Effector memory CD8-positive, alpha-beta T cell (primary cell): ENCODE data around the gene NALCN.

Experiments
- ATAC-seq: fragments of 150-1000 bp; cut with Tn5 transposase; replicated peaks from 2 replicates; pipeline ENCODE4 v1.10.0; 2021; ENCODE audit warnings: mild to moderate bottlenecking, moderate library complexity
- DNase-seq, 3 experiments: peaks; one replicate each; pipeline ENCODE4 v3.0.0; 2021
- H3K27ac Mint-ChIP-seq, 2 donors: one replicate each; pipeline ENCODE4 v1.8.0; 2022; ENCODE audit warnings: mild to moderate bottlenecking in 2 of 2, mixed read lengths in 2 of 2, moderate library complexity in 2 of 2
- H3K27me3 Mint-ChIP-seq, 2 donors: one replicate each; pipeline ENCODE4 v1.8.0; 2022; ENCODE audit warnings: mixed read lengths in 2 of 2
- H3K36me3 Mint-ChIP-seq: one replicate; pipeline ENCODE4 v1.8.0; 2022; ENCODE audit warnings: mild to moderate bottlenecking, moderate library complexity, mixed read lengths; ENCODE audit not compliant: insufficient read depth
- H3K4me1 Mint-ChIP-seq, 2 donors: one replicate each; pipeline ENCODE4 v1.8.0; 2022; ENCODE audit warnings: low read depth in 2 of 2, mixed read lengths in 2 of 2
- H3K4me3 Mint-ChIP-seq, 2 donors: one replicate each; pipeline ENCODE4 v1.8.0; 2022; ENCODE audit warnings: mild to moderate bottlenecking in 2 of 2, mixed read lengths in 2 of 2, moderate library complexity in 2 of 2
- H3K9me3 Mint-ChIP-seq, 2 donors: one replicate each; pipeline ENCODE4 v1.8.0; 2022; ENCODE audit warnings: mixed read lengths in 2 of 2

Gene NALCN

DNA sequence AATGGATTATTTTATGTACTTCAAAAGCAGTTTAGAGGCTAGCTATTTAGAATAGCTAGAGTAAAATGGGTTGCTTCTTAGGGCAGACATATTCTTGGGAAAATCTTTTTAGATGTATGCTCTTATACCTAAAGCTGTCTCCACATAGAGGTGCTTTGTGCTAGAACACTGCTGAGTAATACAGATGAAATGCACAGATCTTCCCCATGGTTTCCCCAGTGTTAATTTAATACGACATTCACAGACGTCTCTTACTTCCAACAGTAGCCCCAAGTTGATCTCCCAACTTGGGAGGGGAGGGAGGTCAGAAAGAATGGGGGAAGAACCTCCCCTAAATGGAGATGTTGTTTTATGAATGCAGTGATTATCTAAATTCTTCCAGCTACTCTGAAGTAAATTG, 16.9 kb downstream of the NALCN start:
- H3K4me3 Mint-ChIP-seq, result no peak overlapping the region
- no peaks in the 10 kb centered on the region for H3K27me3 Mint-ChIP-seq
- DNase-seq, result no peak
- no peak for ATAC-seq
- no peaks in the 10 kb centered on the region for H3K9me3 Mint-ChIP-seq
- H3K36me3 Mint-ChIP-seq, result no peaks in the 10 kb centered on the region
- H3K27ac Mint-ChIP-seq, result no peak overlapping the region
- H3K4me1 Mint-ChIP-seq, result no peaks in the 10 kb centered on the region

DNA sequence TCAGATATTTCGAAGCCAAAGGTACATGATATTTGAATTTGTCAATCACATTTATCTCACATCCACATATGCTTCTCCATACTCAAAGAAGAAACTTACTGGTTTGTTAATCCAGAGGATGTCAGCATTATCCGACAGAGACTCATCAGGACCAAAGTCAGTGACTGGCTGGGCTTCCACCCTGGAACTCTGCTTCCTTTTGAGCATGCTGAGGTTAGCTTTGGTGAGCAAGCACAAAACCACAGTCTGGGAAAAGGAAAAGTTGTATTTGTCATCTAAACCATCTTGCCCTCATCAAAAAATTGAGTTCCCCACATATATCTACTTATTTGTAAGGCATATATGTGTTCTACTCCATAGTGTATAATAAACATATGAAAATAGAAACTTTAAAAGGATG, 17.4 kb downstream of the NALCN start:
- H3K27ac Mint-ChIP-seq, result no peak overlapping the region
- H3K4me3 Mint-ChIP-seq, result no peak overlapping the region
- ATAC-seq, result no peak
- H3K9me3 Mint-ChIP-seq, result no peaks in the 10 kb centered on the region
- no peaks in the 10 kb centered on the region for H3K4me1 Mint-ChIP-seq
- no peak for DNase-seq
- no peaks in the 10 kb centered on the region for H3K27me3 Mint-ChIP-seq
- no peaks in the 10 kb centered on the region for H3K36me3 Mint-ChIP-seq

GRCh38 chr13:101398191-101398590, 18.1 kb downstream of the NALCN start:
- Mint-ChIP-seq H3K4me1 (no peaks in the 10 kb centered on the region), H3K4me3 (no peak overlapping the region), H3K36me3 (no peaks in the 10 kb centered on the region), H3K27ac (no peak overlapping the region), H3K9me3 (no peaks in the 10 kb centered on the region), H3K27me3 (peaks cover 0 to 4% of the 10 kb centered on the region in 2 donors)
- ATAC-seq, result no peak
- no peak for DNase-seq

GRCh38 chr13:101397742-101398141, 18.6 kb downstream of the NALCN start:
- Mint-ChIP-seq H3K4me3 (no peak overlapping the region), H3K9me3 (no peaks in the 10 kb centered on the region), H3K27me3 (peaks cover 0 to 8% of the 10 kb centered on the region in 2 donors), H3K4me1 (no peaks in the 10 kb centered on the region), H3K36me3 (no peaks in the 10 kb centered on the region), H3K27ac (no peak overlapping the region)
- DNase-seq (no peak), ATAC-seq (no peak)

- Mint-ChIP-seq H3K9me3 (no peaks in the 10 kb centered on the region), H3K4me1 (peaks cover 2 to 3% of the 10 kb centered on the region in 2 donors), H3K4me3 (no peak overlapping the region), H3K27ac (no peak overlapping the region), H3K27me3 (peaks cover 0 to 8% of the 10 kb centered on the region in 2 donors), H3K36me3 (no peaks in the 10 kb centered on the region)
- no peak for DNase-seq
- no peak for ATAC-seq
These were observed 21.7 kb downstream of the NALCN start for GRCh38 chr13:101394605-101395004.

DNA sequence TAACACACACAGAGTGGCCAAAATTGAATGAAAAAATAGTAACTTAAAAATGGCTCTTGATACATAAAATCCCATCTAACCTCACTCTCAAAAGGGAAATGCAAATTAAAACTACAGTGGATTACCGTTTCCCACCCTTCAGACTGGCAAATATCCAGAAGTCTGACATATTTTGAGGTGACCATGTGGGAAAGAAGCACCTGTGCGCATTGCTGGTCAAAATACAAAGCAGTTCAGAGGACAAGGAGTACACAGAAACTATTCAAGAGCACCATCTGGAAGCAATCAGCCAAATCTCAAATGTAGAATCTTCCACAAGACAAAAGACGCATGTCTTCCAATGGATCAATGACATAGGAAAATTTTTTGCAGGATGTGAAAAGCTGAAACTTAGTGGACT, 23.2 kb downstream of the NALCN start:
- peaks cover 0 to 8% of the 10 kb centered on the region in 2 donors for H3K27me3 Mint-ChIP-seq
- peaks cover 0 to 5% of the 10 kb centered on the region in 2 donors for H3K9me3 Mint-ChIP-seq
- ATAC-seq (no peak), DNase-seq (no peak)
- peaks cover 2 to 3% of the 10 kb centered on the region in 2 donors for H3K4me1 Mint-ChIP-seq
- no peak overlapping the region for H3K27ac Mint-ChIP-seq
- no peaks in the 10 kb centered on the region for H3K36me3 Mint-ChIP-seq
- H3K4me3 Mint-ChIP-seq, result no peak overlapping the region

GRCh38 chr13:101390461-101390860, 25.8 kb downstream of the NALCN start:
- peaks cover 0 to 8% of the 10 kb centered on the region in 2 donors for H3K27me3 Mint-ChIP-seq
- DNase-seq, result no peak
- H3K36me3 Mint-ChIP-seq, result no peaks in the 10 kb centered on the region
- no peak overlapping the region for H3K27ac Mint-ChIP-seq
- no peak for ATAC-seq
- peaks cover 2 to 3% of the 10 kb centered on the region in 2 donors for H3K4me1 Mint-ChIP-seq
- no peak overlapping the region for H3K4me3 Mint-ChIP-seq
- peaks cover 0 to 5% of the 10 kb centered on the region in 2 donors for H3K9me3 Mint-ChIP-seq

DNA sequence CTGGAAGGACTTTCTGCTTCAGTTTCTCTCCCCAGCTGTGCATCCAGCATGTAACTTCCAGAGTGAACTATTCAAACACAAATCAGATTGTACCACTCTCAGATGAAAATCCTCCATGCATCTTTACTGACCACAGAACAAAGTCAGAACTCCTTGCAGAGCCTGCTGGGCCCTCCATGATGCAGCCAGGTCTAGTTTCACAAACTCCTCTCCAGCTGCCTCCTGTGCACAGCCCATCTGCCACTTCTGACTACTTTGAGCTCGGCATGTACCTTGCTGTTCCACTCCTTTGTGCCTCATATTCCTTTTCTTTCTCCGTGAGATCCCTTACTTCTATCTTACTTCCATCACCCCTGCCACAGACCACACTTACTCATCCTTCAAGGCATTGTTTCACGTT, 31.4 kb downstream of the NALCN start:
- Mint-ChIP-seq H3K27me3 (no peaks in the 10 kb centered on the region), H3K4me3 (no peak overlapping the region), H3K27ac (no peak overlapping the region), H3K4me1 (no peaks in the 10 kb centered on the region), H3K36me3 (no peaks in the 10 kb centered on the region), H3K9me3 (peaks cover 0 to 5% of the 10 kb centered on the region in 2 donors)
- ATAC-seq (no peak), DNase-seq (no peak)

DNA sequence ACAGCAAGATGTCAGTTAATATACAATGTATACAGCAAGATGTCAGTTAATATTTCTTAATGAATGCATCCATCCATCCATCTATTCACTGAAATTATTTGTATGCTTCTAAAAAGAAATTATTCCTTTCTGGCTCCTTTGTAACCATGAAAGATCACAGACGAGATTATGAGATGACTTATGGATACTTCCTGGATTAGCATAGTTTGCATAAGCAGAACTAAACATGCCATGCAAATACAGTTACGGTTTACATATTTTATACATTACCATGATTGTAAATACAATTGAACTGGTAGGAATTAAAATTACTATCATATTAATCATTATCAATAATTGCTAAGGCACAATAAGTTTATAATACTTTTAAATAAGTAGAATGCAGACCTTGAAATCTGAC, 32.7 kb downstream of the NALCN start:
- ATAC-seq (no peak), DNase-seq (no peak)
- Mint-ChIP-seq H3K27me3 (no peaks in the 10 kb centered on the region), H3K36me3 (no peaks in the 10 kb centered on the region), H3K9me3 (no peaks in the 10 kb centered on the region), H3K4me1 (no peaks in the 10 kb centered on the region), H3K27ac (no peak overlapping the region), H3K4me3 (no peak overlapping the region)

DNA sequence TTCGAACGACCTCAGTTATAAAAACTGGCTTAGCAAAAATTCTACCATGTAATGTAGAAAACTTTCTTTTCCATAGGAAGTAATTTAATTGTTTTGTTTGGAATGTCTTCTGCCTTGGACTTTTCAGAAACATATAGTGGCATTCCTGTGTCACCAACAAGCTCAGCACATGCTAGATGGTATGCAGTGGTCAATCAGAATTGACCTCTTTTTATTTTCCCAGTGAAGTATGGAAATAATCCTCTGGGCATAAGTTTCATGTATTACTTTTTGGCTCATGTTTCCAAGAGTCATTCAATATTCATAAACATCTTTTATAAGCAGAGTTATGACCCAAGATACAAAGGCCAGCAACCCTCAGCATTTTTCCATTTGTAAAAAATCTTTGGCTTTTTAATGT, 33.6 kb downstream of the NALCN start:
- ATAC-seq (no peak), DNase-seq (no peak)
- no peak overlapping the region for H3K4me3 Mint-ChIP-seq
- H3K27me3 Mint-ChIP-seq, result no peaks in the 10 kb centered on the region
- H3K4me1 Mint-ChIP-seq, result no peaks in the 10 kb centered on the region
- no peak overlapping the region for H3K27ac Mint-ChIP-seq
- no peaks in the 10 kb centered on the region for H3K36me3 Mint-ChIP-seq
- H3K9me3 Mint-ChIP-seq, result no peaks in the 10 kb centered on the region

DNA sequence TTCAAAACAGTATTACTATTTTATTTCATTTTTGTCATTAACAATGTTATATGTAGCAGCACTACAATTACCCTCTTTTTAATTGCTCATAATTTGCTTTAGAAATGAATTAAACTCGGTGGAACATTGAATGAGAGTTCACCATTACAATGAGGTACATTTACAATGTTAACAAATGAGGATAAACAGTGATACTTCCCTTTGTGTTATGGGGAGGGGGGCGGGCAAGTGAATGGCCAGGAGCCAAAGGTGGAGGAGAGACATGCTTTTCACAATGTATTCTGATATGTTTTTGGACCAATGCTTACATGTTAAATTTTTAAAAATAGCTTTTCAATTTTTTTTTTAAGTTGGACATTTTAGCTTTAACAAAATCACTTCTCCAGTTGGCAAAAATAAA, 34.2 kb downstream of the NALCN start:
- no peaks in the 10 kb centered on the region for H3K36me3 Mint-ChIP-seq
- H3K4me3 Mint-ChIP-seq, result no peak overlapping the region
- ATAC-seq (no peak), DNase-seq (no peak)
- no peaks in the 10 kb centered on the region for H3K9me3 Mint-ChIP-seq
- H3K27me3 Mint-ChIP-seq, result no peaks in the 10 kb centered on the region
- H3K27ac Mint-ChIP-seq, result no peak overlapping the region
- H3K4me1 Mint-ChIP-seq, result no peaks in the 10 kb centered on the region

DNA sequence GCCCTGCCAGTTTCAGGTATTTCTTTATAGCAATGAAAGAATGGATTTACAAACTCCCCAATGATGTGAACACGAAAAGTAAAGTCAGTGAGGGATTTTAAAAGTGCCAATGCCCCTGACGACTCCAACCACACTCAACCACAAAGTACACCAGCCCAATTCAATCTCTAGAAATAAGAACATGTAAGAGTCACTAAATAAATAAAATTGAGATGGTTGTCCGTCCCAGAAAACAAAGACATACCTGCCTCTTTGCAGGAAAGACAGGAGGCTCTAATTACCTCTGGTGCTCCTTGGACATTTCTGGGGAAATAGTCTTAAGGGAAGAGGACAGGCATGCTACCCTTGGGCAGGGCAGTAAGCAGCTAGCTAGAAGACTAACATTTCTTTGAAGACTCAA, 55.8 kb downstream of the NALCN start:
- H3K27me3 Mint-ChIP-seq, result no peaks in the 10 kb centered on the region
- DNase-seq, result no peak
- no peak overlapping the region for H3K4me3 Mint-ChIP-seq
- no peak overlapping the region for H3K27ac Mint-ChIP-seq
- peaks cover 3% of the 10 kb centered on the region for H3K36me3 Mint-ChIP-seq
- H3K4me1 Mint-ChIP-seq, result no peaks in the 10 kb centered on the region
- ATAC-seq, result no peak
- peaks cover 0 to 2% of the 10 kb centered on the region in 2 donors for H3K9me3 Mint-ChIP-seq

DNA sequence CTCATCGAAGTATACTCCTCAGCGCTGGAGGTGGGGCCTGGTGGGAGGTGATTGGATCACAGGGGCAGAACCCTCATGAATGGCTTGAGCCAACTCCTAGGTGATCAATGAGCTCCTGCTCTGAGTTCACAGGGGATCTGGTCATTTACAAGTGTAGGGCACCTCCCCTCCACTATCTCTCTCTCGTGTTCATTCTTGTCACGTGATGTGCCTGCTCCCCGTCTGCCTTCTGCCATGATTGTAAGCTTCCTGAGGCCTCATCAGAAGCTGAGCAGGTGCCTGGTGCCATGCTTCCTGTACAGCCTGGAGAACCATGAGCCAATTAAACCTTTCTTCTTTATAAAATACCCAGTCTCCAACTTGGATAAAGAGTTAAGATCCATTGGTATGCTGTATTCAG, 61.4 kb downstream of the NALCN start:
- DNase-seq (no peak), ATAC-seq (no peak)
- no peaks in the 10 kb centered on the region for H3K27me3 Mint-ChIP-seq
- H3K4me1 Mint-ChIP-seq, result no peaks in the 10 kb centered on the region
- H3K9me3 Mint-ChIP-seq, result peaks cover 0 to 5% of the 10 kb centered on the region in 2 donors
- no peak overlapping the region for H3K4me3 Mint-ChIP-seq
- H3K27ac Mint-ChIP-seq, result no peak overlapping the region
- no peaks in the 10 kb centered on the region for H3K36me3 Mint-ChIP-seq

DNA sequence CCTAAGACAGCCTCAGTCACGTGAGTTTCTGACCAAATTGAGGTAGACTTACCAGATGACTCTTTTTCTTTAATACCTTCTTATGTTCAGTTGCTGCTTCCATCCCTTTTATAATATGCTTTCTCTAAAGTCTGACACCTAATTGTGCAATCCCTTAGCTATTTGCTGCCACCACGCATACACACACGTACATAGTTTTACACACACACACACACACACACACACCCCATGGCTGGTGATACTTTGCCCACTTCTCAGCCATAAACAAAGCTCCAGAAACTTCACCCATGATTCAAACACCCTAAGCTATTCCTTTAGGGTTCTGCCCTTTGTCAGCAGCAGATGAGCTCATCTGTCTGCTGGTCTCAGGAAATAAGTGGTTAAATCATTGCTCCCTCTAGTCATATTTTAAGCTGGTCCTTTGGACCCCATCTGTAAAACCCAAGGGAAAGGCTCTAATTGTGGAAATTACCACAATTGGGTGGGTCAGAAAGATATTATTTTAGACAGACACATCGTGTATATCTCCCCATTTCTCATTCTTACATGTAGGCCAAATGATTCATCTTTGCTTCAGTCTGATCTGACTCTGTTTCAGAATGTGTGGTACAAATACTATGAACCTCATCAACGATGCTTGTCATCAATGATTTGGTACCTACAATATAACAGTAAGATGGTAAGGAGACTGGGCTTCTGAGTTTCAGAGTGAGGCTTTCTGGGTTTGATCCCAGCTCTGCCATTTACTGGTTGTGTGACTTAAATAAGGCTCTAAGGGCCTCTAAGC, 69.2 kb downstream of the NALCN start:
- Mint-ChIP-seq H3K9me3 (peaks cover 4 to 5% of the 10 kb centered on the region in 2 donors), H3K27ac (no peak overlapping the region), H3K4me1 (no peaks in the 10 kb centered on the region), H3K36me3 (no peaks in the 10 kb centered on the region), H3K27me3 (no peaks in the 10 kb centered on the region), H3K4me3 (no peak overlapping the region)
- DNase-seq (no peak), ATAC-seq (no peak)
